T-helper 1 cell (primary cell): ENCODE measurements around the gene SLX4IP.
A peak's percentile ranks its signal among the peaks of the same experiment; 100 is the strongest.

ENCODE experiments used
- DNase-seq, 5 donors: peaks; one replicate each; pipeline ENCODE4 v3.0.0-alpha.2; 2012 to 2020

Gene SLX4IP

GRCh38 chr20:10497791-10498190 is 62.7 kb downstream of the SLX4IP start:
- no peak for DNase-seq

- DNase-seq, result no peak
Observed at GRCh38 chr20:10498200-10498599, 63.1 kb downstream of the SLX4IP start.

- DNase-seq, result peak in 1 of 5 donors; percentile 49
Observed at GRCh38 chr20:10501402-10501801, 66.3 kb downstream of the SLX4IP start.

GRCh38 chr20:10502098-10502526 is 67.0 kb downstream of the SLX4IP start:
- DNase-seq, result peak in 1 of 5 donors; percentile 63

GRCh38 chr20:10504608-10504993 is 69.5 kb downstream of the SLX4IP start:
- no peak for DNase-seq

GRCh38 chr20:10504994-10505730 is 70.1 kb downstream of the SLX4IP start:
- no peak for DNase-seq

- no peak for DNase-seq
Observed at GRCh38 chr20:10505827-10506226, 70.7 kb downstream of the SLX4IP start.

GRCh38 chr20:10507052-10507451 is 71.9 kb downstream of the SLX4IP start:
- DNase-seq, result no peak

GRCh38 chr20:10508060-10508459 is 73.0 kb downstream of the SLX4IP start:
- no peak for DNase-seq

GRCh38 chr20:10508468-10509251 is 73.6 kb downstream of the SLX4IP start:
- DNase-seq, result no peak

- no peak for DNase-seq
Observed at GRCh38 chr20:10509376-10509775, 74.3 kb downstream of the SLX4IP start.

- no peak for DNase-seq
Observed at GRCh38 chr20:10510216-10510615, 75.1 kb downstream of the SLX4IP start.

- DNase-seq, result no peak
Observed at GRCh38 chr20:10511170-10511508, 76.0 kb downstream of the SLX4IP start.

GRCh38 chr20:10511509-10512251 is 76.6 kb downstream of the SLX4IP start:
- peak in 4 of 5 donors; percentile 12 to 90 (median 24) for DNase-seq

- no peak for DNase-seq
Observed at GRCh38 chr20:10513061-10513460, 78.0 kb downstream of the SLX4IP start.

GRCh38 chr20:10513931-10514575 is 78.9 kb downstream of the SLX4IP start:
- DNase-seq, result no peak

GRCh38 chr20:10516529-10516928 is 81.4 kb downstream of the SLX4IP start:
- no peak for DNase-seq

GRCh38 chr20:10519361-10520046 is 84.4 kb downstream of the SLX4IP start:
- DNase-seq, result peak in 1 of 5 donors; percentile 54

GRCh38 chr20:10520528-10520927 is 85.4 kb downstream of the SLX4IP start:
- DNase-seq, result no peak

- peak in 1 of 5 donors; percentile 12 for DNase-seq
Observed at GRCh38 chr20:10521068-10521831, 86.1 kb downstream of the SLX4IP start.

GRCh38 chr20:10521836-10522235 is 86.7 kb downstream of the SLX4IP start:
- DNase-seq, result no peak

GRCh38 chr20:10522328-10522727 is 87.2 kb downstream of the SLX4IP start:
- no peak for DNase-seq
